HEK293 (cell line): Measurements from ENCODE around the gene C4orf51.

Experiments
- FEZF1 ChIP-seq: fragments of 450-650 bp; formaldehyde crosslinking; IDR thresholded peaks from 2 replicates; pipeline ENCODE4 v1.5.1; 2016; ENCODE audit warnings: missing biosample characterization, missing genetic modification characterization
- YY1 ChIP-seq: fragments of 450-650 bp; formaldehyde crosslinking; IDR thresholded peaks from 2 replicates; pipeline ENCODE4 v1.5.1; 2018; ENCODE audit warnings: missing biosample characterization, missing genetic modification characterization
- ZFP69B ChIP-seq: fragments of 450-650 bp; formaldehyde crosslinking; IDR thresholded peaks from 2 replicates; pipeline ENCODE4 v1.5.1; 2016; ENCODE audit warnings: missing biosample characterization, missing genetic modification characterization
- ZNF433 ChIP-seq: fragments of 450-650 bp; formaldehyde crosslinking; IDR thresholded peaks from 2 replicates; pipeline ENCODE4 v1.5.1; 2016; ENCODE audit warnings: missing biosample characterization, missing genetic modification characterization, low read depth

GRCh38 chr4:145735347-145735675 is 55.4 kb downstream of the C4orf51 start:
- TF ChIP-seq YY1 (tag by site-specific recombination) (no peak), ZFP69B (no peak), FEZF1 (tag by site-specific recombination) (no peak), ZNF433 (tag by site-specific recombination) (no peak)
